ENCODE measurements around the gene PPT1.
A peak's percentile ranks its signal among the peaks of the same experiment; 100 is the strongest.

The PPT1 gene

GRCh38 chr1:40096977-40097782 is at the start of gene PPT1:
PPT1 (minus strand) TSS chr1:40097252; CDS start chr1:40097238, 14 bp downstream.
- Histone ChIP-seq H3K9ac (ENCODE audit: low read depth, low read length) (peak within 1 kb of the TSS; percentile 79), H3K27ac (ENCODE audit: low read depth, low read length) (peak within 1 kb of the TSS; percentile 64), H3K4me1 (ENCODE audit: control insufficient read depth, insufficient read depth, low read length) (peaks cover 6% of the 10 kb centered on the region; the same call in 1 of the 2 replicates)

DNA sequence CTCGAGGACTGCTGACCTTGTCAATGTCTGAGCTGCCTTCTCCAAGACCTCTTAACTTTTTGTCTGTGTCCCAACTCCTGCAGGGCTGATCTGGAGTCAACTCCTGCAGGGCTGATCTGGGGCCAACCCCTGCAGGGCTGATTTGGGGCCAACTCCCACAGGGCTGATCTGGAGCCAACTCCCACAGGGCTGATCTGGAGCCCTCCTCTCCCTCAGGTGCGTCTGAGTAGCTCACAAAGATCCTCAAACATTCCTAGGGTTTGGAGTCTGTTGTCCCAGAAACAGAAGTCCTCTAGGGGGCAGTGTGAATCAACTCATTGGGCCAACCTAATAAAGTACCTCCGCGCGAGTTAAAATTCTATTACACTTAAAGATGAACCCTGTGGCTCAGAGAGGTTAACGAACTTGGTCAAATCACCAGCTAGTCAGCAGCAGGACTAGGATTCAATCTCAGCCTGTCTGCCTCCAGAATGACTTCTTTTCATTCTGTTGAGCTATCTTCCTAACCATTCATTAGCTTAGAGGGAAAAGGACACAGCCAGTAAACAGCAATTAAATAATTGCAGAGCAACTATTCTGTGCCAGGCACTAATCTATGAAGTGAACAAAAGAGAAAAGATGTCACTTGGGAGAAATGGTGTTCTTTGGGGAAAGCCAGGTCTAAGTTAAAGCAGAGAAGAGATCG is 47.0 kb upstream of the PPT1 start:
- no peaks in the 10 kb centered on the region for H3K36me3 ChIP-seq (ENCODE audit: control insufficient read depth, insufficient read depth, low read length)
- H3K4me3 ChIP-seq (ENCODE audit: low read depth, low read length): no peak overlapping the region
- peaks cover 10% of the 10 kb centered on the region; the same call in 1 of the 2 replicates for H3K4me1 ChIP-seq (ENCODE audit: control insufficient read depth, insufficient read depth, low read length)
- H3K9ac ChIP-seq (ENCODE audit: low read depth, low read length): no peak overlapping the region
- H3K27ac ChIP-seq (ENCODE audit: low read depth, low read length): no peak overlapping the region
- peaks cover 3% of the 10 kb centered on the region; the same call in 1 of the 2 replicates for H3K27me3 ChIP-seq (ENCODE audit: control insufficient read depth, insufficient read depth, low read length)
- H3K9me3 ChIP-seq (ENCODE audit: control insufficient read depth, insufficient read depth, low read length): no peaks in the 10 kb centered on the region

More at GRCh38 chr1:40096977-40097782, at the start of gene PPT1:
- Histone ChIP-seq H3K4me3 (ENCODE audit: low read depth, low read length) (peak within 1 kb of the TSS; percentile 91), H3K27me3 (ENCODE audit: control insufficient read depth, insufficient read depth, low read length) (no peaks in the 10 kb centered on the region; the same call in 1 of the 2 replicates), H3K36me3 (ENCODE audit: control insufficient read depth, insufficient read depth, low read length) (peaks cover 4% of the 10 kb centered on the region), H3K9me3 (ENCODE audit: control insufficient read depth, insufficient read depth, low read length) (no peaks in the 10 kb centered on the region)

DNA sequence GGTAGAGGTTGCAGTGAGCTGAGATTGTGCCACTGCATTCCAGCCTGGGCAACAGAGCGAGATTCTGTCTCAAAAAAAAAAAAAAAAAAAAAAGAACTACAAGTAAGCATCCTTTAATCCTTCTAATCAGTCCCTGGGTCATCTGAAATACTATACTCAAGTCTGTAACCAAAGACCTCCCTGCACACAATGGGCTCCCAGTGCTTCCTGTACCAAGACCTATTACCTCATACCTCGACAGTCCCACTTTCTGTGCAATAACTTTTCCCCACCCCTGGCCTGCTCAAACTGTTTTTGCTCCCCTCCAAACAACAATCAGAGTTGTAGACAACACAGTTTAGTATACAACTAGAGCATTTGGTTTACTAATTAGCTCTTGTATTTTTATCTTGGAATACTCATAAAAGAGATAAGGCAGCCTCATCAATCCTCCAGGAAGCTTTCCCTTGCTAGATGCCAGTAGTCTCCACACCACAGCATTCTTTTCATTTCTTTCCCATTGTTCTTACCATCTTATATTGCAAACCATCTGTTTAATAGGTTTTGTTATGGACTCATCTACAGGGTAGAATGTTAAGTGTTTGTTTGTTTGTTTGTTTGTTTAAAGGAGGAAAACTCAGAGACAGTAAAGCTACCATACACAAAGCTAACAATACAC is 45.0 kb upstream of the PPT1 start:
- Histone ChIP-seq H3K4me1 (ENCODE audit: control insufficient read depth, insufficient read depth, low read length) (peaks cover 10% of the 10 kb centered on the region; the same call in 1 of the 2 replicates), H3K4me3 (ENCODE audit: low read depth, low read length) (peak overlapping the region; percentile 36; the same call in 1 of the 2 replicates), H3K9me3 (ENCODE audit: control insufficient read depth, insufficient read depth, low read length) (no peaks in the 10 kb centered on the region), H3K27me3 (ENCODE audit: control insufficient read depth, insufficient read depth, low read length) (peaks cover 3% of the 10 kb centered on the region; the same call in 1 of the 2 replicates), H3K36me3 (ENCODE audit: control insufficient read depth, insufficient read depth, low read length) (no peaks in the 10 kb centered on the region), H3K27ac (ENCODE audit: low read depth, low read length) (no peak overlapping the region), H3K9ac (ENCODE audit: low read depth, low read length) (no peak overlapping the region)

DNA sequence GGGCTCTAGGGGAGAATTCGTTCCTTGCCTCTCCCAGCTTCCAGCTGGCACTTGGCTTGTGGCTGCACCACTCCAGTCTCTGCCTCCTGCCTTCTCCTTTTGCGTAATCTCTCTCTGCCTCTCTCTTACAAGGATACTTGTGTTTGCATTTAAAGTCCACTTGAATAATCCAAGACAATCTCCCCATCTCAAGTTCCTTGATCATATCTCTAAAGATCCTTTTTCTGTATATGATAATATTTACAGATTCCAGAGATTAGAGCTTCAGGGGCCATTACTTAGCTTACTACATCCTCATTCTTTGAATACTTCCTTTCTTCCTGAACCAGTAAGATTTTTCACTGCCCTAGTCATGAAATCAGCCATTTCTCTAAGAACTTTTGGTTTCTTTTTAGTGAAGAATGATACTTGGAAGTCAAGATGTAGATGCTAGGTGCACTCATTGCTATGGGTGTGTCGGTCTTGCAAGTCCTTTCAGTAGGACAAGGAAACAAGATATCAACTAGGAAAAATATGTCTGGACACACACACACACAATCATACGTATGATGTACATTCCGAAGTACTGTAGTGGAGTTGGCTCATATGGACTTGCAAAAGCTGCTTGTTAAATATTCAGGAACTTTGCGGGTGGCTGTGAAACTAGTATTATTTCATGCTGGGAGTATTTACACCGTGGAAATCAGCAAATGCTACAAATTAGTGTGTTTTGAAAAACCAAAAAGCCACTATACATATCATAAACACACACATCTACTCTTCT is 43.3 kb upstream of the PPT1 start:
- peaks cover 3% of the 10 kb centered on the region; the same call in 1 of the 2 replicates for H3K27me3 ChIP-seq (ENCODE audit: control insufficient read depth, insufficient read depth, low read length)
- H3K27ac ChIP-seq (ENCODE audit: low read depth, low read length): no peak overlapping the region
- no peaks in the 10 kb centered on the region for H3K9me3 ChIP-seq (ENCODE audit: control insufficient read depth, insufficient read depth, low read length)
- H3K4me1 ChIP-seq (ENCODE audit: control insufficient read depth, insufficient read depth, low read length): peaks cover 10% of the 10 kb centered on the region; the same call in 1 of the 2 replicates
- no peaks in the 10 kb centered on the region for H3K36me3 ChIP-seq (ENCODE audit: control insufficient read depth, insufficient read depth, low read length)
- no peak overlapping the region for H3K9ac ChIP-seq (ENCODE audit: low read depth, low read length)
- no peak overlapping the region for H3K4me3 ChIP-seq (ENCODE audit: low read depth, low read length)

GRCh38 chr1:40133839-40134238 is 36.8 kb upstream of the PPT1 start:
- Histone ChIP-seq H3K4me1 (ENCODE audit: control insufficient read depth, insufficient read depth, low read length) (no peaks in the 10 kb centered on the region), H3K36me3 (ENCODE audit: control insufficient read depth, insufficient read depth, low read length) (no peaks in the 10 kb centered on the region), H3K27me3 (ENCODE audit: control insufficient read depth, insufficient read depth, low read length) (no peaks in the 10 kb centered on the region), H3K9ac (ENCODE audit: low read depth, low read length) (no peak overlapping the region), H3K9me3 (ENCODE audit: control insufficient read depth, insufficient read depth, low read length) (no peaks in the 10 kb centered on the region), H3K4me3 (ENCODE audit: low read depth, low read length) (no peak overlapping the region), H3K27ac (ENCODE audit: low read depth, low read length) (no peak overlapping the region)

DNA sequence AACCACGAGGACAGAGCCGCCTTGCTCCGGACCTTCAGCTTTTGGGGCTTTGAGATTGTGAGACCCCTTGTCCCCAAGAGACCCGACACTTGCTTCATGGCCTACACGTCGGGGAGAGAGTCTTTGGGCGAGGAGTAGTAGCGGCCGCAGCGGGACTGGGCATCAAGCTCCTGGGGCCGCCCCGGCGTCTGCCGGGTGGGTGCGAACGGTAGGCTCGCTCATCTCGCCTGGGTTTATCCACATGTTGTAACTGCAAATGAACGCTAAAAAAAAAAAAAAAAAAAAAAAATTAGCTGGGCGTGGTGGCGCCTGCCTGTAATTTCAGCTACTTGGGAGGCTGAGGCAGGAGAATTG is 36.2 kb upstream of the PPT1 start:
- Histone ChIP-seq H3K36me3 (ENCODE audit: control insufficient read depth, insufficient read depth, low read length) (no peaks in the 10 kb centered on the region), H3K27ac (ENCODE audit: low read depth, low read length) (no peak overlapping the region), H3K4me3 (ENCODE audit: low read depth, low read length) (no peak overlapping the region), H3K4me1 (ENCODE audit: control insufficient read depth, insufficient read depth, low read length) (no peaks in the 10 kb centered on the region), H3K27me3 (ENCODE audit: control insufficient read depth, insufficient read depth, low read length) (no peaks in the 10 kb centered on the region), H3K9ac (ENCODE audit: low read depth, low read length) (no peak overlapping the region), H3K9me3 (ENCODE audit: control insufficient read depth, insufficient read depth, low read length) (no peaks in the 10 kb centered on the region)

DNA sequence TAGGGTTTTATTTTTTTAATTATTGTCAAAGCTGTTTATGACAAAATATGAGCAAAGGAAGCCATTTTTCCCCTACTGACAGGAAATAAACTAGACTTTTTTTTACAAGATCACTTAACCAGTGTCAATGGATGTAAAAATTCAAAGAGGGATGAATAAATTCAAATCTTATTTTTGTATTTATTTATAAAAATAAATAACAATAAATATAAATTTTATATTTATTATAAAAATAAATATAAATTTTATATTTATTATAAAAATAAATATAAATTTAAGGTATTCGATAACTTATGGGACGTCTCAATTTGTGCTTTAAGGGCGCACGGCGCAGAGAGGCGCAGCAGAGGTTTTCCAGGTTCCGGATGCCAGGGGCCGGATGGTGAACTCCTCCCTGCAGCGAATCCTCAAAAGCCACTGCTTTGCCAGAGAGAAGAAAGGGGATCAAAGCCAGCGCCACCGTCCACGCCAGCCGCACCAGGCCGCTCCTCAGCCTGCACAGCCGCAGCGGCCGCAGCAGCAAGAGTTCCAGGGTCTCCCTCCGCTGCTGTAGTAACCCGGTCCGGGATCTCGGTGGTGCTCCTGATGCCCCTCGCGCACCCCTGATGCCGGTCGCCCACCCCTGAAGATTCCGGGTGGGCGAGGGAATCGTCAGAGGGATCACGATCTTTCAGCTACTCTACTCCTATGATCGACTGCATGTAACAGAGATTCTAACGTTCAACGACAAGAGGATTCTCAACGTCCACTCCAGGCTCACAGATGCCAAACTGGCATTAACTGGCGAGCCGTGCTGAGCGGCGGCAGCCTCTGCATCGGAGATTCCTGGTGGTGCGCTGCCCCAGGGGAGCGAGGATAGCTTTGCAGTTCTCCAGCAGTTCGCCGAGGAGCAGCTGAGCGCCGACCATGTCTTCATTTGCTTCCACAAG is 35.6 kb upstream of the PPT1 start:
- Histone ChIP-seq H3K27ac (ENCODE audit: low read depth, low read length) (no peak overlapping the region), H3K9me3 (ENCODE audit: control insufficient read depth, insufficient read depth, low read length) (no peaks in the 10 kb centered on the region), H3K27me3 (ENCODE audit: control insufficient read depth, insufficient read depth, low read length) (no peaks in the 10 kb centered on the region), H3K4me1 (ENCODE audit: control insufficient read depth, insufficient read depth, low read length) (no peaks in the 10 kb centered on the region), H3K4me3 (ENCODE audit: low read depth, low read length) (no peak overlapping the region), H3K36me3 (ENCODE audit: control insufficient read depth, insufficient read depth, low read length) (no peaks in the 10 kb centered on the region), H3K9ac (ENCODE audit: low read depth, low read length) (no peak overlapping the region)

- Histone ChIP-seq H3K4me3 (ENCODE audit: low read depth, low read length) (no peak overlapping the region), H3K36me3 (ENCODE audit: control insufficient read depth, insufficient read depth, low read length) (no peaks in the 10 kb centered on the region), H3K27me3 (ENCODE audit: control insufficient read depth, insufficient read depth, low read length) (no peaks in the 10 kb centered on the region), H3K4me1 (ENCODE audit: control insufficient read depth, insufficient read depth, low read length) (no peaks in the 10 kb centered on the region), H3K9me3 (ENCODE audit: control insufficient read depth, insufficient read depth, low read length) (no peaks in the 10 kb centered on the region), H3K27ac (ENCODE audit: low read depth, low read length) (no peak overlapping the region), H3K9ac (ENCODE audit: low read depth, low read length) (no peak overlapping the region)
Observed at GRCh38 chr1:40130892-40131291, 33.8 kb upstream of the PPT1 start.

- H3K27me3 ChIP-seq (ENCODE audit: control insufficient read depth, insufficient read depth, low read length): no peaks in the 10 kb centered on the region
- no peaks in the 10 kb centered on the region for H3K36me3 ChIP-seq (ENCODE audit: control insufficient read depth, insufficient read depth, low read length)
- no peak overlapping the region for H3K27ac ChIP-seq (ENCODE audit: low read depth, low read length)
- H3K4me1 ChIP-seq (ENCODE audit: control insufficient read depth, insufficient read depth, low read length): no peaks in the 10 kb centered on the region
- no peak overlapping the region for H3K4me3 ChIP-seq (ENCODE audit: low read depth, low read length)
- H3K9ac ChIP-seq (ENCODE audit: low read depth, low read length): no peak overlapping the region
- no peaks in the 10 kb centered on the region for H3K9me3 ChIP-seq (ENCODE audit: control insufficient read depth, insufficient read depth, low read length)
Observed at GRCh38 chr1:40122855-40123254, 25.8 kb upstream of the PPT1 start.

- no peaks in the 10 kb centered on the region for H3K36me3 ChIP-seq (ENCODE audit: control insufficient read depth, insufficient read depth, low read length)
- H3K27me3 ChIP-seq (ENCODE audit: control insufficient read depth, insufficient read depth, low read length): no peaks in the 10 kb centered on the region
- H3K27ac ChIP-seq (ENCODE audit: low read depth, low read length): no peak overlapping the region
- no peak overlapping the region for H3K9ac ChIP-seq (ENCODE audit: low read depth, low read length)
- H3K4me3 ChIP-seq (ENCODE audit: low read depth, low read length): no peak overlapping the region
- no peaks in the 10 kb centered on the region for H3K4me1 ChIP-seq (ENCODE audit: control insufficient read depth, insufficient read depth, low read length)
- no peaks in the 10 kb centered on the region for H3K9me3 ChIP-seq (ENCODE audit: control insufficient read depth, insufficient read depth, low read length)
Observed at GRCh38 chr1:40120128-40120527, 23.1 kb upstream of the PPT1 start.

All from HUES48 (cell line).